CD4-positive, alpha-beta T cell treated with Interleukin-15 for 1 hour (primary cell): ENCODE measurements around the gene MEIOSIN.

Experiments
- DNase-seq: peaks from one replicate; pipeline ENCODE4 v3.0.0-alpha.2; 2020

The MEIOSIN gene

DNA sequence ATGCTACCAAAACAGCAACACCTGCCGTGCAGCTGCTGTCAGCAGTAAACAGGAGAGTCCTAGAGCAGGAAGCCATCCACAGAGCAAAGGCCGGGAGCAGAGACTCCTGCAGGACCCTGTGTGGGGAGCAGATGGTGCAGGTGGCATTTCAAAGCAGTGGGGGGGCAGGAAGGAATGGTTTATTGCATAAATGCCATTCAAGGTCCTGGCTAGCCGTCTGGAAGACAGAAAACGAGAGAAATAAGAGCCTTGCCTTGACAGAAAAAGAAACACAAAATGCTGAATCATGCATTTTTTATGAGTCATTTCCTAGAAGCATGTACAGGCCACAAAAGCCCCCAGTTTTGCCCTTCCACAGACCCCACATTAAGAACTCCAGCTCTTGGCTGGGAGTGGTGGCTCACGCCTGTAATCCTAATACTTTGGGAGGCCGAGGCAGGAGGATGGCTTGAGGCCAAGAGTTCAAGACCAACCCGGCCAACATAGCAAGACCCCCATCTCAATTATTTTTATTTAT, 76.5 kb downstream of the MEIOSIN start:
- DNase-seq, result no peak

DNA sequence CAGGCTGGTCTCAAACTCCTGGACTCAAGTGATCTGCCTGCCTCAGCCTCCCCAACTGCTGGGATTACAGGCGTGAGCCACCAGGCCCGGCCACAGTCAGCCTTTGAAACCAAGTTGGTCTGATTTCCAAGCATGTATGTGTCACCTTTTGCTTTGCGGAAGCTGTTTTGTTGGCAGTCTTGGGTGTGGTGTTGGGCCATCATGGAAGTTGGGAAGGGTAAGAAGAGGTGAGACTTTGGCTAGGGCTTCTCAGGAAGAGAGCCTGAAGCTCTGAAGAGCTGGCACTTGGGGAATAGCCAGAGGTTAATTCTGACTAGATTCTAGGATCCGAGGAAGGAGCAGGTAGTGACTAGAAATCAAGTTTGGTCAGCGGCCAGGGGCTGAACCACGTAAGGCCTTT, 79.1 kb downstream of the MEIOSIN start:
- no peak for DNase-seq
